ENCODE results near the gene PRKCE.

- TF ChIP-seq CTCF (conservative IDR thresholded peaks at IDR 0.05 in 1 of 2, IDR thresholded peaks at IDR 0.05 in 1 of 2; ENCODE audit: low read depth in 1 of 2, low read length in 2 of 2) (no peak), EZH2 (IDR thresholded peaks at IDR 0.05; ENCODE audit: low read length, missing control alignments) (no peak)
These were observed 198.2 kb downstream of the PRKCE start for GRCh38 chr2:45849491-45850283.

Measured in fibroblast of lung (primary cell).